Central memory CD4-positive, alpha-beta T cell (primary cell): ENCODE measurements around the gene CST1.
"Not testable (repeated sequence)": the region's sequence is repeated elsewhere in the genome, so short reads cannot be mapped to it uniquely, and the experiment has no call there.

Experiments used
- DNase-seq: peaks from one replicate; pipeline ENCODE4 v3.0.0; 2022
- total RNA-seq, 3 experiments: gene quantifications; one replicate each; lab custom pipeline; 2026; lab: John Stamatoyannopoulos, UW

Gene CST1
- 0 reads per million in 3 experiments for total RNA-seq

- not testable (repeated sequence) for DNase-seq
These were observed at the start of gene CST1 for GRCh38 chr20:23750786-23751185. Gene CST1 (minus strand): TSS chr20:23750935. CDS start chr20:23750866, 69 bp downstream.

- DNase-seq = not testable (repeated sequence)
These were observed 48.6 kb upstream of the CST1 start for GRCh38 chr20:23799216-23799847.

GRCh38 chr20:23795526-23795925 is 44.8 kb upstream of the CST1 start:
- DNase-seq = no peak

GRCh38 chr20:23794841-23795240 is 44.1 kb upstream of the CST1 start:
- DNase-seq = no peak

- DNase-seq = no peak
These were observed 43.3 kb upstream of the CST1 start for GRCh38 chr20:23794065-23794464.

GRCh38 chr20:23783447-23783846 is 32.7 kb upstream of the CST1 start:
- DNase-seq = no peak

GRCh38 chr20:23782366-23782983 is 31.7 kb upstream of the CST1 start:
- no peak for DNase-seq

- DNase-seq = not testable (repeated sequence)
These were observed 27.9 kb upstream of the CST1 start for GRCh38 chr20:23778676-23779075.

- DNase-seq = not testable (repeated sequence)
These were observed 26.6 kb upstream of the CST1 start for GRCh38 chr20:23777380-23777779.

- DNase-seq = no peak
These were observed 25.5 kb upstream of the CST1 start for GRCh38 chr20:23776067-23776771.

GRCh38 chr20:23774081-23774480 is 23.3 kb upstream of the CST1 start:
- no peak for DNase-seq

- DNase-seq = no peak
These were observed 22.8 kb upstream of the CST1 start for GRCh38 chr20:23773579-23773978.

- no peak for DNase-seq
These were observed 22.4 kb upstream of the CST1 start for GRCh38 chr20:23773127-23773526.

GRCh38 chr20:23772074-23772473 is 21.3 kb upstream of the CST1 start:
- no peak for DNase-seq

- no peak for DNase-seq
These were observed 19.6 kb upstream of the CST1 start for GRCh38 chr20:23770384-23770783.

- DNase-seq = not testable (repeated sequence)
These were observed 17.8 kb upstream of the CST1 start for GRCh38 chr20:23768520-23768919.

GRCh38 chr20:23766531-23766930 is 15.8 kb upstream of the CST1 start:
- no peak for DNase-seq

- DNase-seq = no peak
These were observed 14.8 kb upstream of the CST1 start for GRCh38 chr20:23765578-23765977.

GRCh38 chr20:23764630-23765029 is 13.9 kb upstream of the CST1 start:
- DNase-seq = not testable (repeated sequence)

- no peak for DNase-seq
These were observed 12.6 kb upstream of the CST1 start for GRCh38 chr20:23763345-23763744.

GRCh38 chr20:23759306-23759940 is 8.7 kb upstream of the CST1 start:
- DNase-seq = no peak

GRCh38 chr20:23756792-23757191 is 6.1 kb upstream of the CST1 start:
- not testable (repeated sequence) for DNase-seq

GRCh38 chr20:23755131-23755611 is 4.4 kb upstream of the CST1 start:
- not testable (repeated sequence) for DNase-seq
